Measurements from ENCODE around the gene AGPAT4.

AGPAT4 gene

DNA sequence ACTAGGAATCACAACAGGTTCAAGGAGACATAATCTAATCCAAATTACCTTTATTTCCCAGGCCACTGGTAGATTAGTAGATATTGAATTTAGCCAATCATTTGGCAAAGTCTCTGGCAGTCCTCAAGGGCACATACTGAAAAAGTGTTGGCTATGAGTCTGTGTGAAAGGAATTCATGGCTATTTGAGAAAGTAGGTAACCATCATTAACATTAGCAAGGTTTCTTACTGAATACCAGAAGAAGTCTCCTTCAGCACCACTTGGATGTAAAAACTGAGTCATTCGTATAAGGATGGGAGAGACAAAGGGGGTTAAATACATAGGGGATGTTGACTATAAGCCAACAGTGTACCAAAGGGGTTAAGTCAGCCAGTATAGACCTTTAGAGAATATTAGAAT lies 36.7 kb downstream of the AGPAT4 start:
- Histone ChIP-seq H3K9ac (ENCODE audit: low read depth, low read length, poor library complexity, severe bottlenecking) (no peak overlapping the region), H2AFZ (ENCODE audit: low read length) (no peak overlapping the region), H3K27me3 (ENCODE audit: insufficient read depth, low read length, poor library complexity, severe bottlenecking) (no peaks in the 10 kb centered on the region), H3K4me2 (ENCODE audit: low read depth, low read length, poor library complexity, severe bottlenecking) (no peak overlapping the region), H3K36me3 (ENCODE audit: insufficient read depth, low read length) (no peaks in the 10 kb centered on the region), H3K79me2 (ENCODE audit: insufficient read depth, low read length) (no peaks in the 10 kb centered on the region), H3F3A (ENCODE audit: low read depth) (no peaks in the 10 kb centered on the region), H3K4me3 (ENCODE audit: low read length, poor library complexity, severe bottlenecking) (no peak overlapping the region), H3K4me1 (ENCODE audit: insufficient read depth, low read length, poor library complexity, severe bottlenecking) (no peaks in the 10 kb centered on the region), H4K20me1 (ENCODE audit: insufficient read depth, low read length, poor library complexity, severe bottlenecking) (no peaks in the 10 kb centered on the region), H3K9me3 (ENCODE audit: insufficient read depth, low read depth, low read length) (no peaks in the 10 kb centered on the region), H3K9me2 (replicated peaks; ENCODE audit: low read depth, low read length) (no peaks in the 10 kb centered on the region)
- TF ChIP-seq CTCF (conservative IDR thresholded peaks at IDR 0.05; ENCODE audit: low read length) (no peak), EZH2phosphoT487 (IDR thresholded peaks at IDR 0.05; ENCODE audit: borderline replicate concordance) (no peak)

GRCh38 chr6:161235776-161236633 lies 37.9 kb downstream of the AGPAT4 start:
- H3F3A ChIP-seq (ENCODE audit: low read depth): no peaks in the 10 kb centered on the region
- H3K36me3 ChIP-seq (ENCODE audit: insufficient read depth, low read length): no peaks in the 10 kb centered on the region
- no peak overlapping the region for H3K4me2 ChIP-seq (ENCODE audit: low read depth, low read length, poor library complexity, severe bottlenecking)
- no peak for TF ChIP-seq EZH2phosphoT487 (IDR thresholded peaks at IDR 0.05; ENCODE audit: borderline replicate concordance)
- TF ChIP-seq CTCF (conservative IDR thresholded peaks at IDR 0.05; ENCODE audit: low read length): no peak
- H3K4me3 ChIP-seq (ENCODE audit: low read length, poor library complexity, severe bottlenecking): no peak overlapping the region
- no peak overlapping the region for H3K9ac ChIP-seq (ENCODE audit: low read depth, low read length, poor library complexity, severe bottlenecking)
- no peak overlapping the region for H2AFZ ChIP-seq (ENCODE audit: low read length)
- H3K79me2 ChIP-seq (ENCODE audit: insufficient read depth, low read length): no peaks in the 10 kb centered on the region
- H3K4me1 ChIP-seq (ENCODE audit: insufficient read depth, low read length, poor library complexity, severe bottlenecking): no peaks in the 10 kb centered on the region
- no peaks in the 10 kb centered on the region for H3K27me3 ChIP-seq (ENCODE audit: insufficient read depth, low read length, poor library complexity, severe bottlenecking)
- H3K9me3 ChIP-seq (ENCODE audit: insufficient read depth, low read depth, low read length): no peaks in the 10 kb centered on the region
- H3K9me2 ChIP-seq (replicated peaks; ENCODE audit: low read depth, low read length): no peaks in the 10 kb centered on the region
- no peaks in the 10 kb centered on the region for H4K20me1 ChIP-seq (ENCODE audit: insufficient read depth, low read length, poor library complexity, severe bottlenecking)

DNA sequence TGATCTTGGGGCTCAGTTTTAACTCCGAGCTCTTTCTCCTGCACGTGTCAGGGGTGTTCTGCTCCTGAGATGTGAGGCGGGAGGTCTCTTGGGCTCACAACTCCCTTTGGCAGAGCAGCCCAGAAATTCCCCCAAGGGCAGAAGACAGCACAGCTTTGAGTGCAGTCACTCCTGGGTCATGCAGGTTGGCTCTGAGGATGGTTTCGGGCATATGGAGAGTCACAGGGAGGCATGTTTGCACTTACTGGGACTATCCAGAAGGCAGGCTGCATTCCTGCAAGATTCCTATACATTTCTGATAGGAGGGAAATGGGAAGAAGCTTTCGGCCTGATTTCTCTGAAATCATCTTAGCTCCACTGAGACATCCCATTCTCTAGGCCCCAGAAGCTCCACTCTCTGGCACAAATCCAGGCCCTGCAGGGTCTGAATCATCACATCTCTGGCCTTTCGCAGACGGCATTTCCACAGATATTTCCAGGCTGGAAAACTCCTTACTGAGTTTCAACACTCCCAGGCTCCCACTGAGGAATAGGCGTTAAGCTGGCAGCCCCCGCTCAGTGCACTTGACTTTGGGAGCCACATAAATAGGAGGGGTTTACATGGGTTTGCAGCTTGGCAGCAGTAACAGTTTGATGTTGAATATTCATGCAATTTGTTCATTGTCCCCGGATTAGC lies 39.7 kb downstream of the AGPAT4 start:
- H3K36me3 ChIP-seq (ENCODE audit: insufficient read depth, low read length): no peaks in the 10 kb centered on the region
- no peaks in the 10 kb centered on the region for H3F3A ChIP-seq (ENCODE audit: low read depth)
- no peaks in the 10 kb centered on the region for H3K9me2 ChIP-seq (replicated peaks; ENCODE audit: low read depth, low read length)
- no peaks in the 10 kb centered on the region for H4K20me1 ChIP-seq (ENCODE audit: insufficient read depth, low read length, poor library complexity, severe bottlenecking)
- H2AFZ ChIP-seq (ENCODE audit: low read length): no peak overlapping the region
- no peak overlapping the region for H3K4me3 ChIP-seq (ENCODE audit: low read length, poor library complexity, severe bottlenecking)
- H3K9me3 ChIP-seq (ENCODE audit: insufficient read depth, low read depth, low read length): no peaks in the 10 kb centered on the region
- H3K79me2 ChIP-seq (ENCODE audit: insufficient read depth, low read length): no peaks in the 10 kb centered on the region
- no peak overlapping the region for H3K4me2 ChIP-seq (ENCODE audit: low read depth, low read length, poor library complexity, severe bottlenecking)
- H3K4me1 ChIP-seq (ENCODE audit: insufficient read depth, low read length, poor library complexity, severe bottlenecking): no peaks in the 10 kb centered on the region
- H3K9ac ChIP-seq (ENCODE audit: low read depth, low read length, poor library complexity, severe bottlenecking): no peak overlapping the region
- TF ChIP-seq EZH2phosphoT487 (IDR thresholded peaks at IDR 0.05; ENCODE audit: borderline replicate concordance): no peak
- no peaks in the 10 kb centered on the region for H3K27me3 ChIP-seq (ENCODE audit: insufficient read depth, low read length, poor library complexity, severe bottlenecking)
